A549 treated with AZD2906 at 1 μM for 4 hours (cell line): Measurements from ENCODE around the gene KIAA1549. TPM values are rescaled to one million over a fixed set of nuclear protein-coding genes. Genes with fewer than 3 reads are reported as not detected.

Experiments used
- total RNA-seq: library from RNA; stranded (reverse); fragments of 200-300 nt; extraction: Qiagen RNA extraction; gene quantifications from 5 replicates; pipeline ENCODE4 v1.2.3, GENCODE V29; 2022

KIAA1549 gene
- 5.1 to 6.0 TPM (median 5.3 TPM) in 5 replicates for total RNA-seq

DNA sequence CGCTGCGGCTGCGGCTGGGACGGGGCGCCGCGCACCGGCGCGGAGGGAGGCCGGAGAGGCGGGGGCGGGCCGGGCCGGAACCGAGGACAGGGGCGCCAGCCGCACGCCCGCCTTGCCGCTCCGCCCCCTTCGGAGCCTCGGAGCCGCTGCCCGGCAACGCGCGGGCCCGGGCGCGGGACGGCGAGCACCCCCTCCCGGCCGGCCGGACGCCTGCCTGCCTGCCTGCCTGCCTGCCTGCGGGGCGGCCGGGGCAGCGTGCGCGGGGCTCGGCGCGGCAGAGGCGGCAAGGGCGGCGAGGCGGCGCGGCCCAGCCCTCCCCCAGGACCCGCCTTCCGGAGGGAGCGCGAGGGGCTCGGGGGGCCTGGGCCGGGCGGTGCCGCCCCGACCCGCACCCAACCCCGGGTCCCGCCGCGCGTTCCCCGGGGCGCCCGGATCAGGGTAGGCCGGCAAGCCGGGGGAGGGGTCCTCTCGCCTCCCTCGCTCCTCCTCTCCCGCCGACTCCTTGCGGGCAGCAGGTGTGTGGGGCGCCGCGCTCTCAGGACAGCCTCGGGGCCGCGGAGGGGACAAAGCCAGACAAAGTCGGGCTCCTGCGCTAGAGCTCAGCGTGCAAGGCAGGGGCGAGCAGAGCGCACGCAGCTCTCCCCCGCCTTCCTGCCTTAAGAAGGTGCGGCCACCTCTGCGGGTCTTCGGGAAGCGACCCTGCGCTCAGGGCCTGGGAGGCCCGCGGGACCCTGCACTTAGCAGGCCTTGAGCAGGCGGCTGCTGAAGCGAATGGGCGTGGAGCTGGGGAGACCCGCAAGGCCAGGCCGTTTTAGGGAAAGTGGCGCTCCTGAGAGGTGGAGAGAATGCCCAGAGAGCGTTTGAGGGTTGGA is at the start of gene KIAA1549:
Gene KIAA1549, minus strand, starts transcription at position 58 of the 872 bp plus-strand sequence. CDS start 120 bp downstream, outside the sequence.

GRCh38 chr7:138797715-138798320 is 183.4 kb downstream of the KIAA1549 start, which contains the start of the genes ATP6V0A4 and TMEM213:
Gene ATP6V0A4 (minus strand): TSS chr7:138798196. CDS start chr7:138771247, 26,949 bp downstream.
Gene TMEM213 (plus strand): TSS chr7:138797994. CDS start chr7:138798105, 111 bp downstream.

Other genes starting within 250 kb of the KIAA1549 start
- not detected in 5 replicates for gene TMEM213, start 183.4 kb downstream of the KIAA1549 start, total RNA-seq
- 0.13 to 0.29 TPM (median 0.21 TPM) in 5 replicates for gene ATP6V0A4, start 183.2 kb downstream of the KIAA1549 start, total RNA-seq
- 4.0 to 8.5 TPM (median 6.5 TPM) in 5 replicates for gene ZC3HAV1L, start 54.7 kb upstream of the KIAA1549 start, total RNA-seq
- 28.8 to 34.9 TPM (median 29.0 TPM) in 5 replicates for gene ZC3HAV1, start 128.3 kb upstream of the KIAA1549 start, total RNA-seq
- gene UBN2, start 249.8 kb upstream of the KIAA1549 start, total RNA-seq = 2.4 to 3.1 TPM (median 2.6 TPM) in 5 replicates